Psoas muscle (tissue), 8 donors: ENCODE results near the gene RTN4R. TPM values are rescaled to one million over a fixed set of nuclear protein-coding genes. Genes with fewer than 3 reads are reported as not detected.
"Not testable (repeated sequence)": the region's sequence is repeated elsewhere in the genome, so short reads cannot be mapped to it uniquely, and the experiment has no call there.

ENCODE experiments used
- ATAC-seq, 4 donors: fragments of 200-7000 bp; cut with Tn5 transposase; one replicate each; pipeline ENCODE4 v1.9.1; 2020; ENCODE audit warnings: moderate library complexity in 3 of 4, mild to moderate bottlenecking in 2 of 4
- DNase-seq, 2 donors: peaks; one replicate each; pipeline ENCODE4 v3.0.0-alpha.2; 2020
- H3K27ac ChIP-seq: fragments of 200-600 bp; one replicate; pipeline ENCODE4 v1.8.0; 2022
- H3K27me3 ChIP-seq, 3 donors: fragments of 200-600 bp in 1 of 3; one replicate each; pipeline versions ENCODE4 v1.6.1 to v1.8.0; 2013 to 2022; ENCODE audit warnings: low read length in 2 of 3, mild to moderate bottlenecking in 2 of 3, moderate library complexity in 1 of 3; ENCODE audit not compliant: insufficient read depth in 3 of 3
- H3K36me3 ChIP-seq, 2 donors: fragments of 200-600 bp in 1 of 2; one replicate each; pipeline versions ENCODE4 v1.6.1 to v1.8.0; 2013 to 2022; ENCODE audit warnings: low read depth in 1 of 2, mild to moderate bottlenecking in 1 of 2, moderate library complexity in 1 of 2; ENCODE audit not compliant: insufficient read depth in 1 of 2
- H3K4me1 ChIP-seq: fragments of 200-600 bp; one replicate; pipeline ENCODE4 v1.8.0; 2022
- H3K4me3 ChIP-seq: fragments of 200-600 bp; one replicate; pipeline ENCODE4 v1.8.0; 2022; ENCODE audit warnings: mild to moderate bottlenecking
- H3K9me3 ChIP-seq: fragments of 200-600 bp; one replicate; pipeline ENCODE4 v1.8.0; 2022
- CTCF ChIP-seq: fragments of 200-600 bp; IDR thresholded peaks from one replicate; pipeline ENCODE4 v1.8.0; 2022; ENCODE audit warnings: antibody characterized with exemption
- WGBS, 3 donors: extraction: QIAGEN DNeasy Blood & Tissue Kit; methylation state at CpG; one replicate each; pipeline versions ENCODE4 v1.1.6 to v1.1.7; 2013; 5-methylcytosine and 5-hydroxymethylcytosine counted together
- intact Hi-C, 2 donors: fragments of 100-400 bp; cut with DNase I; formaldehyde crosslinking; loops; one replicate each; pipeline versions ENCODE4 v1.11.0 to v1.14.2; 2022
- polyA plus RNA-seq, 3 donors: library from polyadenylated mRNA; stranded (reverse); fragments of 200-250 nt; gene quantifications; one replicate each; pipeline ENCODE4 v1.2.3, GENCODE V29; 2013
- total RNA-seq, 4 donors: library from RNA; stranded (reverse); fragmentation: NEBNext Ultra II Directional in 2 of 4; extraction: Animal tissue kit (Norgen Biotek cat#: 25700) in 2 of 4; gene quantifications; one replicate each; pipeline versions ENCODE4 v1.2.1 to v1.2.4, GENCODE V29; 2021 to 2023
- donor health status: healthy with polysubstance abuse.
- donor health status: DM: no; HTN: no; CAD: no; lungs with moderate emphysema.
- donor health status: Bipolar disorder and iron deficiency.
- donor health status: healthy.
- donor health status: DM: yes; HTN: yes; CAD: no.
- donor health status: DM: no; HTN: no; CAD: no.
- donor health status: DM: no; HTN: no; CAD: no.
- donor health status: DM: yes; HTN: yes; CAD: no.

RTN4R gene
- total and polyA plus RNA-seq, 7 donors, result 0.12 to 2.4 (median 0.36) TPM

- H3K36me3 ChIP-seq, result no peaks in the 10 kb centered on the region
- TF ChIP-seq CTCF, result no peak
- intact Hi-C loops, result no loop called here
- no peaks in the 10 kb centered on the region for H3K4me1 ChIP-seq
- DNase-seq, result no peak
- ATAC-seq, result no peak
- H3K27ac ChIP-seq, result no peak overlapping the region
- no peaks in the 10 kb centered on the region for H3K27me3 ChIP-seq
- H3K4me3 ChIP-seq, result no peak overlapping the region
- no peaks in the 10 kb centered on the region for H3K9me3 ChIP-seq
- WGBS, 3 donors, result 95 to 97% (median 96%) methylated on average over 13 of the region's 13 CpGs
Measured at GRCh38 chr22:20275836-20276235, 7.7 kb upstream of the RTN4R start.

- intact Hi-C loops, H3K9me3 ChIP-seq, H3K4me1 ChIP-seq, ATAC-seq, H3K27me3 ChIP-seq, DNase-seq, H3K4me3 ChIP-seq, H3K27ac ChIP-seq, H3K36me3 ChIP-seq: not testable (repeated sequence)
- WGBS, 3 donors, result 88 to 96% (median 89%) methylated on average over 4 to 5 of the region's 7 CpGs
Measured at GRCh38 chr22:20275325-20275724, 7.2 kb upstream of the RTN4R start.

- ATAC-seq, H3K4me3 ChIP-seq, H3K9me3 ChIP-seq, H3K27me3 ChIP-seq, H3K27ac ChIP-seq, H3K4me1 ChIP-seq, DNase-seq, H3K36me3 ChIP-seq, intact Hi-C loops: not testable (repeated sequence)
- 83 to 89% (median 84%) methylated on average over 7 to 9 of the region's 10 CpGs for WGBS, 3 donors
Measured at GRCh38 chr22:20274374-20274773, 6.3 kb upstream of the RTN4R start.

GRCh38 chr22:20273758-20274181, 5.7 kb upstream of the RTN4R start:
- no peak for ATAC-seq
- Histone ChIP-seq H3K27ac (no peak overlapping the region), H3K9me3 (no peaks in the 10 kb centered on the region), H3K4me1 (no peaks in the 10 kb centered on the region), H3K27me3 (no peaks in the 10 kb centered on the region), H3K4me3 (no peak overlapping the region), H3K36me3 (no peaks in the 10 kb centered on the region)
- intact Hi-C loops, result no loop called here
- 36 to 41% (median 37%) methylated on average over 7 to 12 of the region's 12 CpGs for WGBS, 3 donors
- DNase-seq, result no peak
- no peak for TF ChIP-seq CTCF

- no peak overlapping the region for H3K4me3 ChIP-seq
- 84 to 90% (median 86%) methylated on average over 13 of the region's 13 CpGs for WGBS, 3 donors
- no peaks in the 10 kb centered on the region for H3K36me3 ChIP-seq
- no peak for TF ChIP-seq CTCF
- H3K27ac ChIP-seq, result no peak overlapping the region
- intact Hi-C loops, result no loop called here
- no peak for DNase-seq
- no peaks in the 10 kb centered on the region for H3K9me3 ChIP-seq
- ATAC-seq, result no peak
- H3K27me3 ChIP-seq, result no peaks in the 10 kb centered on the region
- no peaks in the 10 kb centered on the region for H3K4me1 ChIP-seq
Measured at GRCh38 chr22:20272700-20273099, 4.6 kb upstream of the RTN4R start.

- Histone ChIP-seq H3K4me1 (no peaks in the 10 kb centered on the region), H3K27ac (no peak overlapping the region), H3K27me3 (no peaks in the 10 kb centered on the region), H3K9me3 (no peaks in the 10 kb centered on the region), H3K4me3 (no peak overlapping the region), H3K36me3 (no peaks in the 10 kb centered on the region)
- no peak for TF ChIP-seq CTCF
- ATAC-seq, result no peak
- intact Hi-C loops, result no loop called here
- no peak for DNase-seq
- WGBS, 3 donors, result 88 to 95% (median 89%) methylated on average over 7 to 9 of the region's 9 CpGs
Measured at GRCh38 chr22:20272174-20272573, 4.1 kb upstream of the RTN4R start.
